Measurements from ENCODE around the gene CDC27. TPM values are rescaled to one million over a fixed set of nuclear protein-coding genes. Genes with fewer than 3 reads are reported as not detected.

The CDC27 gene
- total RNA-seq, 1 donor from 2014 or later: 125 TPM

DNA sequence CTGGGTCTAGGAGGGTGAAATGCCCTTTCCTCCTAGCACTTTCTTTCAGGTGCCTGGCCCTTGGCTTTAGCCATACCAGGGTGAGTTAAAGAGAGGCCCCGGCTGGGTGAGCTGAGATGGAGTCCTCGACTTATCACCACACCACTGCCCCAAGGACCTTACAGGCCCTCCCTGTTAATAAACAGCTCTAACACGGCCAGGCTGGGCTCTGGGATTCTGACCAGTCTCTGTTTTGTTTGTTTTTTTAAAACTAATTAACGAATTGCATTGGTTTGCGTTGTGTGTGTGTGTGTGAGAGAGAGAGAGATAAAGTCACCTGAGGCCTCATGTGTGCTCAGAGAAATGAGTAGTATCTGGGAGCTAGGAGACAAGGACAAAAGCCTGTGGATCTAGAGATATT is 34.4 kb upstream of the CDC27 start:
- H3K4me3 Mint-ChIP-seq: no peak overlapping the region
- H3K27me3 Mint-ChIP-seq (ENCODE audit: low read depth): no peaks in the 10 kb centered on the region
- H3K9me3 Mint-ChIP-seq: peaks cover 6% of the 10 kb centered on the region
- H3K4me1 Mint-ChIP-seq: peaks cover 5% of the 10 kb centered on the region
- TF ChIP-seq, protein P1, sequence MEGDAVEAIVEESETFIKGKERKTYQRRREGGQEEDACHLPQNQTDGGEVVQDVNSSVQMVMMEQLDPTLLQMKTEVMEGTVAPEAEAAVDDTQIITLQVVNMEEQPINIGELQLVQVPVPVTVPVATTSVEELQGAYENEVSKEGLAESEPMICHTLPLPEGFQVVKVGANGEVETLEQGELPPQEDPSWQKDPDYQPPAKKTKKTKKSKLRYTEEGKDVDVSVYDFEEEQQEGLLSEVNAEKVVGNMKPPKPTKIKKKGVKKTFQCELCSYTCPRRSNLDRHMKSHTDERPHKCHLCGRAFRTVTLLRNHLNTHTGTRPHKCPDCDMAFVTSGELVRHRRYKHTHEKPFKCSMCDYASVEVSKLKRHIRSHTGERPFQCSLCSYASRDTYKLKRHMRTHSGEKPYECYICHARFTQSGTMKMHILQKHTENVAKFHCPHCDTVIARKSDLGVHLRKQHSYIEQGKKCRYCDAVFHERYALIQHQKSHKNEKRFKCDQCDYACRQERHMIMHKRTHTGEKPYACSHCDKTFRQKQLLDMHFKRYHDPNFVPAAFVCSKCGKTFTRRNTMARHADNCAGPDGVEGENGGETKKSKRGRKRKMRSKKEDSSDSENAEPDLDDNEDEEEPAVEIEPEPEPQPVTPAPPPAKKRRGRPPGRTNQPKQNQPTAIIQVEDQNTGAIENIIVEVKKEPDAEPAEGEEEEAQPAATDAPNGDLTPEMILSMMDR (conservative IDR thresholded peaks at IDR 0.05): no peak
- H3K36me3 Mint-ChIP-seq (ENCODE audit: low read depth): no peaks in the 10 kb centered on the region
- DNase-seq (ENCODE audit: low read depth, low spot score): no peak
- H3K27ac Mint-ChIP-seq (ENCODE audit: unreplicated experiment): no peak overlapping the region

DNA sequence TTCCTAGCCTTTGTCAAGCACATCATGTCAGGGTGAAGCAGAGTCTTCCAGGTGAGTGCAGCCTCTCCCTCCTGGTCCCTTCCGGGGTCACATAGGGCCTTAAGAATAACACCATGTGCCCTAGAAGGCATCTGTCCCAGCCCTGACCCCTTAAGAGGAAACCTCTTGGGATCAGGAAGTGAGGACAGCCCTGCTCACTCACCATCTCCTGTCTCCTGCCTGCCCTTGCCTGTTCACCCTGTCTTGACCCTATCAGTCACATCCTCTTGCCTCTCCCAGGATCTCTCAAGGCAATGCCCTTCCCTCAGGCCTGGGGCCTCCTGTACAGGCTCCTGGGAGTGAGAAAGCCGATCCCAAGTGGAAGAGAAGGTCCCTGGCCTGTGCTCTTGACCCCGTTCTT is 33.9 kb upstream of the CDC27 start:
- Mint-ChIP-seq H3K4me3 (no peak overlapping the region), H3K4me1 (peaks cover 5% of the 10 kb centered on the region), H3K27me3 (ENCODE audit: low read depth) (no peaks in the 10 kb centered on the region), H3K27ac (ENCODE audit: unreplicated experiment) (no peak overlapping the region), H3K36me3 (ENCODE audit: low read depth) (no peaks in the 10 kb centered on the region), H3K9me3 (peaks cover 6% of the 10 kb centered on the region)
- TF ChIP-seq, protein P1 (conservative IDR thresholded peaks at IDR 0.05): no peak
- DNase-seq (ENCODE audit: low read depth, low spot score): no peak

DNA sequence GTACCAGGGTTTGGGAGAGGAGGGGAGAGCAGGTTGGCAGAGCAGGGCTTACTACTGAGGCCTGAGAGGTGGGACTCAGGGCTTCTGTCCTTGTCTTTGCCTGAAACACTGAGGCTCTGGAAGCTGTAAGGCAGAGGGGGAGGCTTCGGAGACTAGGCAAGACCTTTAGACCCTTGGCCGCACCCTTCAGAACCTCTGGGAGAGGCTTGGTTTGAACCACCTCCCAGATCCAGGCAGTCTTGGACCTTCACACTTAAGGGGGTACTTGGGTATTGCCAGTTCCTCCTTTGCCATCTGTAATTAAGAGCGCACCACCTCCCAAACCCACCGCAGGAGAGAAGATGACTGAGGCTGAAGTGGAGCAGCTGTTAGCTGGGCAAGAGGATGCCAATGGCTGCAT is 33.0 kb upstream of the CDC27 start:
- DNase-seq (ENCODE audit: low read depth, low spot score): no peak
- Mint-ChIP-seq H3K27ac (ENCODE audit: unreplicated experiment) (no peak overlapping the region), H3K36me3 (ENCODE audit: low read depth) (no peaks in the 10 kb centered on the region), H3K4me3 (no peak overlapping the region), H3K4me1 (peaks cover 5% of the 10 kb centered on the region), H3K27me3 (ENCODE audit: low read depth) (no peaks in the 10 kb centered on the region), H3K9me3 (peaks cover 6% of the 10 kb centered on the region)
- TF ChIP-seq, protein P1 (conservative IDR thresholded peaks at IDR 0.05): no peak

DNA sequence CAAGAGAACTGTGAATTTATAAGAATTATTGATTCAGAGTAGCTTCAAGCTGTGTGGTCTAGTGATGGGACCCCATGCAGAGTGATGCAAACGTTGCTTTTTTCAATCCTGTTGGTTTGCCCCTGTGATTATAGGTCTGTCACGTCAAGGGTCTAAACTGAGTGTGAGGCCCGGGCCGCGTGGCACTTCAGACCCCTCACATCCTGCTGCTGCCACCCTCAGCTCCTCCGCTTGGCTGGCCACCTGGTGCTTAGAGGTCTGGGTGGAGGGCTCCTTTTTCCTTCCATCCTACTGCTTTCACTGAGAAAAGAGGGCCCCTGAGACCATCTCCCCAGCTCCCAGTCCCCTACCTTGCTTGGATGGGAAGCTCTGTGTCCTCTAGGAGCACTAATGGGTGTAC is 32.1 kb upstream of the CDC27 start:
- Mint-ChIP-seq H3K27ac (ENCODE audit: unreplicated experiment) (no peak overlapping the region), H3K27me3 (ENCODE audit: low read depth) (no peaks in the 10 kb centered on the region), H3K4me1 (peaks cover 5% of the 10 kb centered on the region), H3K36me3 (ENCODE audit: low read depth) (no peaks in the 10 kb centered on the region), H3K4me3 (no peak overlapping the region), H3K9me3 (peaks cover 6% of the 10 kb centered on the region)
- DNase-seq (ENCODE audit: low read depth, low spot score): no peak
- TF ChIP-seq, protein P1 (conservative IDR thresholded peaks at IDR 0.05): no peak

DNA sequence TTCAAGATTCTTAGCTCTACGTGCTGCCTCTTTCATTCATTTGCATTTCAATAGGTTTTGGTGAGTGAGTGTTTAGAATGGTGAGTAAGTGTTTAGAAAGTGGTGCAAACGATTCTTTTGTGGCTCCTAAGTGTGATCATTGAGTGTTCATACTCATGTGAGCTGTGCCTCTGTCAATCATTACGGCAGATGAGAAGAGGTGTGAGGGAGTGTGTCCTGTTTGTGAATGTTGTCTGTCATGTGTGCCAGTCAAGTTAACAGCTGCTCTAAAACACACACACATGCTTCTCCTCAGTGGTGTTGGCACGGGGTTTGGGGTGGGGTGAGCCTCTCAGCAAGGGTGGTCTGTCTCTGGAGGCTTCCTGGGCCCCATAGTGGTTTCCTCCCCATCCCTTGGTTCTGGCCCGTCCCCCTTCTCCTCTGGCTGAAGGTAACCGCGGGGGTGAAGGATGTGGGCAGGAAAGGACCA is 31.5 kb upstream of the CDC27 start:
- Mint-ChIP-seq H3K27ac (ENCODE audit: unreplicated experiment) (peak overlapping the region; percentile 4), H3K27me3 (ENCODE audit: low read depth) (peaks cover 2% of the 10 kb centered on the region), H3K36me3 (ENCODE audit: low read depth) (no peaks in the 10 kb centered on the region), H3K4me3 (no peak overlapping the region), H3K9me3 (peaks cover 6% of the 10 kb centered on the region), H3K4me1 (peaks cover 5% of the 10 kb centered on the region)
- no peak for DNase-seq (ENCODE audit: low read depth, low spot score)
- TF ChIP-seq, protein P1 (conservative IDR thresholded peaks at IDR 0.05): no peak

All from neural crest cell (in vitro differentiated cells).